Activated T-cell treated with anti-CD3 and anti-CD28 coated beads, Interleukin-2, amount 50 U/mL, for 24 hours (primary cell): ENCODE data around the gene MYLK3.

Experiments used
- DNase-seq: peaks from one replicate; pipeline ENCODE4 v3.0.0-alpha.2; 2020
- H3K27ac Mint-ChIP-seq: 2 replicates; pipeline ENCODE4 v1.8.0; 2020; ENCODE audit warnings: mild to moderate bottlenecking, mixed read lengths
- H3K27me3 Mint-ChIP-seq: 2 replicates; pipeline ENCODE4 v1.8.0; 2020; ENCODE audit warnings: mixed read lengths
- H3K36me3 Mint-ChIP-seq: 2 replicates; pipeline ENCODE4 v1.8.0; 2020; ENCODE audit warnings: low read depth, mixed read lengths
- H3K4me1 Mint-ChIP-seq: 2 replicates; pipeline ENCODE4 v1.8.0; 2020; ENCODE audit warnings: low read depth, mixed read lengths
- H3K4me3 Mint-ChIP-seq: 2 replicates; pipeline ENCODE4 v1.8.0; 2020; ENCODE audit warnings: mild to moderate bottlenecking, moderate library complexity, mixed read lengths
- H3K9me3 Mint-ChIP-seq: 2 replicates; pipeline ENCODE4 v1.8.0; 2020; ENCODE audit warnings: mixed read lengths

The MYLK3 gene

DNA sequence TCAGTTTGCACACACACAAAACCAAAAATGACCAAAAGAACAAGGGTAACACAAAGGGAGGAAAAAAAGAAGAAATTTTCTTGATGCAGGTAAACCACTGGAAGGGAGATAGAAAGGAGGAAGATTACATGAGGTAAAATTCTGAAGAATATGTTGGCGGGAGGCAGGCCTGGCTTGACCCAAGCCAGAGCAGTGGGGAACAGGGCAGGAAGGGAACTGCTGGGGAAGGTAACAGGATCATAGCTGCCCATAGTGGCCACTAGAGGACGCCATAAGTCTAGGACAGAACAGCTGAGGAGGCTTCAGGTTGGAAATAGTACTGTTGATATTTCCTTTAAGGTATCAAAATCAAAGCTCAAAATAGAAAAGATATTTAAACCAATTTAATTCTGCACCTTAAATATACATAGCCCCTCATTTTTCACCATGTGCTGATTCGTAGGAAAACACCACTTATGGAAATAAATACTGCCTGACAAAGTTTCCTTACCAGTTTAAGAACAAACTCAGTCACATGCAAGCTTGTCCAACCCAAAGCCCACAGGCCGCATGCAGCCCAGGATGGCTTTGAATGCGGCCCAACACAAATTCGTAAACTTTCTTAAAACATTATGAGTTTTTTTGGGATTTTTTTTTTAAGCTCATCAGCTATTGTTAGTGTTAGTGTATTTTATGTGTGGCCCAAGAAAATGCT lies 74.7 kb downstream of the MYLK3 start:
- no peak overlapping the region for H3K27ac Mint-ChIP-seq

DNA sequence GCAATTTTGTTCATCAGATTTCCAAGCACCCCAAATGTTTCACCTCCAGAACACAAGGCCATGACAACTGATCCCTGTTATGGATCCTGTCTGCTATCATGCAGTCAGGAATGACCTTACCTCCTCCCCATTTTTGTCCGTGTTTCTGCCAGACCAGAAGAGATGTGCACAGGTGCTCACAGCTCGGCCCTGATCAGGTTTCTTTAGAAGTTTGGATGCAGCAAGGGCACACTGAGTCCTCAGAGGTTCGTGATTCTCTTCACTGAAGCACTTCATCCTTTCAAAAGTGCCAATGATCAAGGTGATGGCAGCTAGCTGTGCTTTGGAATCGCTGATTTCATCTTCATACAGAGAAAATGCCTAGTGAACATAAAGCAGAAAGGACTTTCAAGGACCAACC lies 86.0 kb downstream of the MYLK3 start:
- no peaks in the 10 kb centered on the region for H3K9me3 Mint-ChIP-seq
- peak overlapping the region; percentile 18 for H3K27ac Mint-ChIP-seq
- no peaks in the 10 kb centered on the region for H3K27me3 Mint-ChIP-seq
- peaks cover 91% of the 10 kb centered on the region for H3K36me3 Mint-ChIP-seq
- no peak overlapping the region for H3K4me3 Mint-ChIP-seq
- DNase-seq: no peak
- peaks cover 16% of the 10 kb centered on the region for H3K4me1 Mint-ChIP-seq

More for the DNA sequence above, 74.7 kb downstream of the MYLK3 start:
- H3K4me3 Mint-ChIP-seq: no peak overlapping the region
- H3K27me3 Mint-ChIP-seq: no peaks in the 10 kb centered on the region
- no peaks in the 10 kb centered on the region for H3K9me3 Mint-ChIP-seq
- DNase-seq: peak; percentile 45
- peaks cover 90% of the 10 kb centered on the region for H3K36me3 Mint-ChIP-seq
- H3K4me1 Mint-ChIP-seq: peaks cover 1% of the 10 kb centered on the region

DNA sequence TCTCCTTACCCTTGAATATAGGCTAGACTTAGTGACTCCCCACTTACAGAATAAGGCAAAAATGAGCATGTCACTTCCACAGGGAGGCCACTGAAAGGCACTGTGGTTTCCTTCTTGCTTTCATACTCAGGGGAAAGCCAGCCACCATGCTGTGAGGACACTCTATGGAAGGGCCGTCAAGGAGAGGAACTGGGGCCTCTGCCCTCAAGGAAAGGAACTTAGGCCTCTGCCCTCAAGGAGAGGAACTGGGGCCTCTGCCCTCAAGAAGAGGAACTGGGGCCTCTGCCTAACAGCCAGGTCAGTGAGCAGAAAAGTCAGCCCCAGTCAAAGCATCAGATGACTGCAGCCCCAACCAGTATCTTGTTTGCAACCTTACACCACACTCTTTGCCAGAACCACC lies 89.2 kb downstream of the MYLK3 start:
- H3K9me3 Mint-ChIP-seq: no peaks in the 10 kb centered on the region
- H3K27ac Mint-ChIP-seq: peak overlapping the region; percentile 89
- peaks cover 16% of the 10 kb centered on the region for H3K4me1 Mint-ChIP-seq
- H3K27me3 Mint-ChIP-seq: no peaks in the 10 kb centered on the region
- H3K36me3 Mint-ChIP-seq: peaks cover 85% of the 10 kb centered on the region
- H3K4me3 Mint-ChIP-seq: no peak overlapping the region
- no peak for DNase-seq
